ENCODE measurements around the gene S100A3. TPM values are rescaled to one million over a fixed set of nuclear protein-coding genes. Genes with fewer than 3 reads are reported as not detected.
"Not testable (repeated sequence)": the region's sequence is repeated elsewhere in the genome, so short reads cannot be mapped to it uniquely, and the experiment has no call there.

The S100A3 gene
- total RNA-seq, 1 donor from 2014 or later = 1.3 TPM

DNA sequence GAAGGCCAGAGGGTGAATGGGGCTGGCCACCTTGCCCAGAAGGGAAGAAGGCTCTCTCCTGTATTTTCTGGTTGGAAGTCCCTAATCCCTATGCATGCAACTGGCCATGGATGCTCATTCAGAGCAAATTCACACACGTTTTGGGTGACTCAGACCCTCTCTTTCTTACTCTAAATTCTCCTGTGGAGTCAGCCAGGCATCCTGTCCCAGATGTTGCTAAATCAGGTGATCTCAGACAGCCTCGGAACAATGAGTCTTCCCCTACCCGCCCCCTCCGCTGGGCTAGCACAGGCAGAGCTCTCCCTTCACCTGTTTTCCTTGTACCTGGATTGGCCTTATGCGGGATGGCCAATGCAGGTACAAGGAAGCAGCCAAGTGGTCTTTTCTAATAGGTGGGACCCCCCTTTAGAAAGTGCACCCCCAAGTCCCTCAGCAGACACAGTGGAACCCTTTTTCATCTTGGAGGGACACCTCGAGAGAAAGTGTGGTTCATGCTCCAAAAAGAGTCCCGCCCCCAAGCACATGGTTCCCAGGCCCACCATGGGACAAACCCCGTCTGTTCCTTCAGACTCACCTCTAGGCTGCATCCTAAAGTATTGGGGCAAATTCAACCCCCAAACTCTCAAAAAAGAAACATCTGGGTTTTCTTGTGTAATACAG lies 21.9 kb downstream of the S100A3 start:
- Histone ChIP-seq H3K4me3 (no peak overlapping the region), H3K4me1 (peaks cover 16% of the 10 kb centered on the region), H3K27me3 (no peaks in the 10 kb centered on the region), H3K27ac (no peak overlapping the region), H3K9me3 (no peaks in the 10 kb centered on the region), H3K36me3 (no peaks in the 10 kb centered on the region)
- intact Hi-C loops (cut with DNase I) = no loop called here
- ATAC-seq (no peak), DNase-seq (peak; percentile 22)
- TF ChIP-seq, protein P1, sequence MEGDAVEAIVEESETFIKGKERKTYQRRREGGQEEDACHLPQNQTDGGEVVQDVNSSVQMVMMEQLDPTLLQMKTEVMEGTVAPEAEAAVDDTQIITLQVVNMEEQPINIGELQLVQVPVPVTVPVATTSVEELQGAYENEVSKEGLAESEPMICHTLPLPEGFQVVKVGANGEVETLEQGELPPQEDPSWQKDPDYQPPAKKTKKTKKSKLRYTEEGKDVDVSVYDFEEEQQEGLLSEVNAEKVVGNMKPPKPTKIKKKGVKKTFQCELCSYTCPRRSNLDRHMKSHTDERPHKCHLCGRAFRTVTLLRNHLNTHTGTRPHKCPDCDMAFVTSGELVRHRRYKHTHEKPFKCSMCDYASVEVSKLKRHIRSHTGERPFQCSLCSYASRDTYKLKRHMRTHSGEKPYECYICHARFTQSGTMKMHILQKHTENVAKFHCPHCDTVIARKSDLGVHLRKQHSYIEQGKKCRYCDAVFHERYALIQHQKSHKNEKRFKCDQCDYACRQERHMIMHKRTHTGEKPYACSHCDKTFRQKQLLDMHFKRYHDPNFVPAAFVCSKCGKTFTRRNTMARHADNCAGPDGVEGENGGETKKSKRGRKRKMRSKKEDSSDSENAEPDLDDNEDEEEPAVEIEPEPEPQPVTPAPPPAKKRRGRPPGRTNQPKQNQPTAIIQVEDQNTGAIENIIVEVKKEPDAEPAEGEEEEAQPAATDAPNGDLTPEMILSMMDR (IDR thresholded peaks at IDR 0.05) = no peak

DNA sequence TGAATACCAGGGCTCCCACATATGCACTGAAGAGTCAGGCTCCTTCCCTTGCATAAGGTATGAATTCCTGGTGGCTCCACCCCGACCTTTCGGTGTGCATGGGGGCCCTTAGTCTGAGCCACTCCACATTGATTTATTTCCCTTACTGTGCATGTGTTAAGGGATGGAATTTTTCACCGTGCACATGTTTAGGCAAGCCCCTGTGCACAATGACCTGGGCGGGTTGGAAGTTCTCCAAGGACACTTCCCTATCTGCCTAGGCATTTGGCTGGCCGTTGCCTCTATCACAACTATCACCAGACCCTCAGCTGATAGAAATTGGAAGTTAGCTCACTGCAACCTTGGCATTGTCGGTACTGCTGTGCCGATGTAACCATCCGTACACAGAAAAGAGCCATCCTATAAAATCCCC lies 22.9 kb downstream of the S100A3 start:
- intact Hi-C loops (cut with DNase I) = no loop called here
- H3K9me3 ChIP-seq = no peaks in the 10 kb centered on the region
- H3K4me1 ChIP-seq = peaks cover 11% of the 10 kb centered on the region
- no peak overlapping the region for H3K4me3 ChIP-seq
- no peaks in the 10 kb centered on the region for H3K27me3 ChIP-seq
- H3K27ac ChIP-seq = no peak overlapping the region
- TF ChIP-seq, protein P1 (IDR thresholded peaks at IDR 0.05) = no peak
- ATAC-seq (peak; percentile 67), DNase-seq (peak; percentile 49)
- no peaks in the 10 kb centered on the region for H3K36me3 ChIP-seq

DNA sequence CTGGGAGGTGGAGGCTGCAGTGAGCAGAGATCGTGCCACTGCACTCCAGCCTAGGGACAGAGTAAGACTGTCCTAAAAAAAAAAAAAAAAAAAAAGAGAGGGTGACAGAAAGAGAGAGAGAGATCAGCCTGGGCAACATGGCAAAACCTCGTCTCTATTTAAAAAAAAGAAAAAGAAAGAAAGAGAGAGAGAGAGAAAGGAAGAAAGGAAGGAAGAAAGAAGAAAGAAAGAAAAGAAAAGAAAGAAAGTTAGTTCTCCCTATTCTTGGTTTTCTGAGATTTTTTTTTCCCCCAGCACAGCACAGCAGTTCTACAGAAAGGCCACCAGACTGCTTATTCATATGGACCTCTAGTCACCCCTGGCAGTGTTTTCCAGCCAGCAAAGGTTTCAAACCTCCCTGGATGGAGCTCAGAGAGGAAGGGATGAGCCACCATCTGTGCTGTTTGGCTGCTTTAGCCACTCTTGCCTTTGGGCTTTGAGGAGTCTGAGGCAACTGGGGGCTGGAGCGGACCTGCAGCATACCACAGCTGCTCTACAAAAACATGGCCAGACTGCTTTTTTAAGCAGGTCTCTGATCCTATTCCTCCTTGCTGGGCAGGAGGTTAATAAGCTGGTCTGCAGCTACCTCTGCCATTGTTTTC lies 23.9 kb downstream of the S100A3 start:
- Histone ChIP-seq H3K36me3 (no peaks in the 10 kb centered on the region), H3K4me3 (no peak overlapping the region), H3K27ac (no peak overlapping the region), H3K9me3 (no peaks in the 10 kb centered on the region), H3K4me1 (peaks cover 11% of the 10 kb centered on the region), H3K27me3 (no peaks in the 10 kb centered on the region)
- no peak for DNase-seq
- intact Hi-C loops (cut with DNase I) = no loop called here
- TF ChIP-seq, protein P1 (IDR thresholded peaks at IDR 0.05) = no peak
- ATAC-seq = no peak

DNA sequence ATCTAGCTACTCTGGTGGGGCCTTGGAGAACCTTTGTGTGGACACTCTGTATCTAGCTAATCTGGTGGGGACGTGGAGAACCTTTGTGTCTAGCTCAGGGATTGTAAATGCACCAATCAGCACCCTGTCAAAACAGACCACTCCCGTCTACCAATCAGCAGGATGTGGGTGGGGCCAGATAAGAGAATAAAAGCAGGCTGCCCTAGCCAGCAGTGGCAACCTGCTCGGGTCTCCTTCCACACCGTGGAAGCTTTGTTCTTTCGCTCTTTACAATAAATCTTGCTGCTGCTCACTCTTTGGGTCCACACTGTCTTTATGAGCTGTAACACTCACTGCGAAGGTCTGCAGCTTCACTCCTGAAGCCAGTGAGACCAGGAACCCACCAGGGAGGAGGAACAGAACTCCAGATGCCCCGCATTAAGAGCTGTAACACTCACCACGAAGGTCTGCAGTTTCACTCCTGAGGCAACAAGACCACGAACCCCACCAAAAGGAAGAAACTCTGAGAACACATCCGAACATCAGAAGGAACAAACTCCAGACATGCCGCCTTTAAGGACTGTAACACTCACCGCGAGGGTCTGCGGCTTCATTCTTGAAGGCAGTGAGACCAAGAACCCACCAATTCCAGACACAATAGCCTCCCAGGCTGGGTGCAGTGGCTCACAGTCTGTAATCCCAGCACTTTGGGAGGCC lies 26.6 kb downstream of the S100A3 start:
- DNase-seq; intact Hi-C loops (cut with DNase I); H3K4me3 ChIP-seq; H3K27ac ChIP-seq; H3K27me3 ChIP-seq; ATAC-seq; H3K36me3 ChIP-seq; H3K9me3 ChIP-seq: not testable (repeated sequence)
- peaks cover 17% of the 10 kb centered on the region for H3K4me1 ChIP-seq

DNA sequence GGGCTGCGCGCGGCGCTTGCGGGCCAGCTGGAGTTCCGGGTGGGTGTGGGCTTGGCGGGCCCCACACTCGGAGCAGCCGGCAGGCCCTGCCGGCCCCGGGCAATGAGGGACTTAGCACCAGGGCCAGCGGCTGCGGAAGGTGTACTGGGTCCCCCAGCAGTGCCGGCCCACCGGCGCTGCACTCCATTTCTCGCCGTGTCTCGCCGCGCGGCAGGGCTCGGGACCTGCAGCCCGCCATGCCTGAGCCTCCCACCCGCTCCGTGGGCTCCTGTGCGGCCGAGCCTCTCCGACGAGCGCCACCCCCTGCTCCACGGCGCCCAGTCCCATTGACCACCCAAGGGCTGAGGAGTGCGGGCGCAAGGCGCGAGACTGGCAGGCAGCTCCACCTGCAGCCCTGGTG lies 27.2 kb downstream of the S100A3 start:
- H3K36me3 ChIP-seq; DNase-seq; H3K4me3 ChIP-seq; H3K9me3 ChIP-seq; H3K27ac ChIP-seq; ATAC-seq; intact Hi-C loops (cut with DNase I); H3K27me3 ChIP-seq: not testable (repeated sequence)
- H3K4me1 ChIP-seq = peaks cover 17% of the 10 kb centered on the region

- Histone ChIP-seq H3K4me1 (peaks cover 12% of the 10 kb centered on the region), H3K36me3 (no peaks in the 10 kb centered on the region), H3K9me3 (no peaks in the 10 kb centered on the region), H3K27me3 (no peaks in the 10 kb centered on the region), H3K27ac (no peak overlapping the region), H3K4me3 (no peak overlapping the region)
- DNase-seq (no peak), ATAC-seq (no peak)
- TF ChIP-seq, protein P1 (IDR thresholded peaks at IDR 0.05) = no peak
- intact Hi-C loops (cut with DNase I) = no loop called here
Measured at GRCh38 chr1:153520818-153521476, 28.1 kb downstream of the S100A3 start.

DNA sequence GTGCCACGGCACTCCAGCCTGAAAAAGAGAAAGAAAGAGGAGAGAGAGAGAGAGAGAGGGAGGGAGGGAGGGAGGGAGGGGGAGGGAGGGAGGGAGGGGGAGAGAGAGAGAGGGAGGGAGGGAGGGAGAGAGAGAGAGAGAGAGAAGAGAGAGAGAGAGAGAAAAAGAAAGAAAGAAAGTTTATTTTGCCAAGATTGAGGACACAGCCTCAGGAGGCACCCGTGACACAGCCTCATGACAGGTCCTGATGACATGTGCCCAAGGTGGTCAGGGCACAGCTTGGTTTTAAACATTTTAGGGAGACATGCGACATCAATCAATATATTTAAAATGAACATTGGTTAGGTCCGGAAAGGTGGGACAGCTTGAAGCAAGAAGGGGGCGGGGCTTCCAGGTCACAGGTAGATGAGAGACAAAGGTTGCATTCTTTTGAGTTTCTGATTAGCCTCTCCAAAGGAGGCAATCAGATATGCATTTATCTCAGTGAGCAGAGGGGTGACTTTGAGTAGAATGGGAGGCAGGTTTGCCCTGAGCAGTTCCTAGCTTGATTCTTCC lies 28.8 kb downstream of the S100A3 start:
- H3K27me3 ChIP-seq; ATAC-seq; H3K9me3 ChIP-seq; H3K4me3 ChIP-seq; H3K36me3 ChIP-seq; H3K27ac ChIP-seq; intact Hi-C loops (cut with DNase I); DNase-seq: not testable (repeated sequence)
- peaks cover 13% of the 10 kb centered on the region for H3K4me1 ChIP-seq

Data from upper lobe of right lung (tissue), 1 donor.